A549 treated with dexamethasone at 1 μM for 4 hours (cell line): Measurements from ENCODE around the gene PAMR1. TPM values are rescaled to one million over a fixed set of nuclear protein-coding genes. Genes with fewer than 3 reads are reported as not detected.

Experiments used
- total RNA-seq: library from RNA; stranded (reverse); fragments of 200-300 nt; extraction: Qiagen RNA extraction; gene quantifications from 5 replicates; pipeline ENCODE4 v1.2.3, GENCODE V29; 2022

PAMR1 gene
- 0.02 to 0.03 TPM in 2 of 5 replicates, not detected in the others for total RNA-seq

GRCh38 chr11:35525501-35526175 lies at the start of gene PAMR1:
TSS of gene PAMR1 (minus strand) at chr11:35525616. CDS start at chr11:35525585, 31 bp downstream.

GRCh38 chr11:35419184-35419829 lies 106.1 kb downstream of the PAMR1 start, which contains the start of gene SLC1A2:
TSS of gene SLC1A2 (minus strand) at chr11:35419558. CDS start at chr11:35418966, 592 bp downstream.

Other genes starting within 250 kb of the PAMR1 start
- 0.08 to 0.15 TPM (median 0.12 TPM) in 5 replicates for gene SLC1A2, start 106.1 kb downstream of the PAMR1 start, total RNA-seq
- gene FJX1, start 92.8 kb upstream of the PAMR1 start, total RNA-seq = 31.8 to 42.4 TPM (median 40.0 TPM) in 5 replicates
- gene TRIM44, start 137.2 kb upstream of the PAMR1 start, total RNA-seq = 14.3 to 29.3 TPM (median 26.5 TPM) in 5 replicates